DND-41 (cell line): ENCODE measurements around the gene SCLT1.

ENCODE experiments used
- EZH2 ChIP-seq: IDR thresholded peaks from 3 replicates; pipeline ENCODE4 v1.6.1; 2012; ENCODE audit warnings: borderline replicate concordance, low read depth, mild to moderate bottlenecking, moderate library complexity, low read length, inconsistent platforms; ENCODE audit not compliant: severe bottlenecking
- TF ChIP-seq, protein P1 (sequence below): IDR thresholded peaks from 2 replicates; pipeline ENCODE4 v1.5.1; 2012; ENCODE audit warnings: borderline replicate concordance, low read length, moderate library complexity, mild to moderate bottlenecking; ENCODE audit not compliant: poor library complexity, severe bottlenecking; ENCODE audit errors: extremely low read depth

DNA sequence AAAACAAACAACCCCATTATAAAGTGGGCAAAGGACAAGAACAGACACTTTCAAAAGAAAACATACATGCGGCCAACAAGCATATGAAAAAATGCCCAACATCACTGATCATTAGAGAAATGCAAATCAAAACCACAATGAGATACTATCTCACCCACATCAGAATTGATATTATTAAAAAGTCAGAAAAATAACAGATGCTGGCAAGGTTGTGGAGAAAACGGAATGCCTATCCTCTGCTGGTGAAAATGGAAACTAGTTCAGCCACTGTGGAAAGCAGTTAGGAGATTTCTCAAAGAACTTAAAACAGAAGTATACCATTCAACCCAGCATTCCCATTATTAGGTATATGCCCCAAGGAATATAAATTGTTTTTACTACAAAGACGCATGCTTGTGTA, 171.4 kb downstream of the SCLT1 start:
- TF ChIP-seq, protein P1, sequence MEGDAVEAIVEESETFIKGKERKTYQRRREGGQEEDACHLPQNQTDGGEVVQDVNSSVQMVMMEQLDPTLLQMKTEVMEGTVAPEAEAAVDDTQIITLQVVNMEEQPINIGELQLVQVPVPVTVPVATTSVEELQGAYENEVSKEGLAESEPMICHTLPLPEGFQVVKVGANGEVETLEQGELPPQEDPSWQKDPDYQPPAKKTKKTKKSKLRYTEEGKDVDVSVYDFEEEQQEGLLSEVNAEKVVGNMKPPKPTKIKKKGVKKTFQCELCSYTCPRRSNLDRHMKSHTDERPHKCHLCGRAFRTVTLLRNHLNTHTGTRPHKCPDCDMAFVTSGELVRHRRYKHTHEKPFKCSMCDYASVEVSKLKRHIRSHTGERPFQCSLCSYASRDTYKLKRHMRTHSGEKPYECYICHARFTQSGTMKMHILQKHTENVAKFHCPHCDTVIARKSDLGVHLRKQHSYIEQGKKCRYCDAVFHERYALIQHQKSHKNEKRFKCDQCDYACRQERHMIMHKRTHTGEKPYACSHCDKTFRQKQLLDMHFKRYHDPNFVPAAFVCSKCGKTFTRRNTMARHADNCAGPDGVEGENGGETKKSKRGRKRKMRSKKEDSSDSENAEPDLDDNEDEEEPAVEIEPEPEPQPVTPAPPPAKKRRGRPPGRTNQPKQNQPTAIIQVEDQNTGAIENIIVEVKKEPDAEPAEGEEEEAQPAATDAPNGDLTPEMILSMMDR, result no peak
- TF ChIP-seq EZH2, result no peak
